K562 (cell line): ENCODE measurements around the gene IL27RA. TPM values are rescaled to one million over a fixed set of nuclear protein-coding genes. Genes with fewer than 3 reads are reported as not detected.

Experiments used
- AFF4 ChIP-seq: sonication (generic); formaldehyde crosslinking; IDR thresholded peaks from 2 replicates; pipeline ENCODE4 v1.8.0; 2023; ENCODE audit warnings: mild to moderate bottlenecking, missing genetic modification reagents
- CSDE1 ChIP-seq, 2 experiments: fragments of 450-650 bp; IDR thresholded peaks; 2 replicates each; pipeline ENCODE4 v1.6.1; 2016; ENCODE audit warnings: mild to moderate bottlenecking in 1 of 2
- DMBX1 ChIP-seq: fragments of 250-450 bp; sonication (Bioruptor Pico); IDR thresholded peaks from 2 replicates; pipeline ENCODE4 v1.8.0; 2022; ENCODE audit warnings: inconsistent platforms, mild to moderate bottlenecking, moderate library complexity, borderline replicate concordance
- FOXK2 ChIP-seq, 2 experiments: fragments of 450-650 bp; IDR thresholded peaks in 1 of 2; conservative IDR thresholded peaks in 1 of 2; 2 replicates each; pipeline ENCODE4 v1.6.1; 2016; ENCODE audit warnings: low read depth in 2 of 2, mild to moderate bottlenecking in 1 of 2
- SAFB ChIP-seq: fragments of 200-400 bp; formaldehyde crosslinking; IDR thresholded peaks from 2 replicates; pipeline ENCODE4 v1.6.1; 2017; ENCODE audit warnings: low read depth, low read length, borderline replicate concordance
- SAP30 ChIP-seq: fragments of 200-600 bp; sonication (generic); IDR thresholded peaks from 2 replicates; pipeline ENCODE4 v1.6.1; 2012; ENCODE audit warnings: borderline replicate concordance, low read depth, mild to moderate bottlenecking, moderate library complexity, low read length, control low read depth, inconsistent platforms; ENCODE audit not compliant: insufficient read depth, poor library complexity, severe bottlenecking
- SIN3A ChIP-seq, 2 experiments: fragments of 150-350 bp in 1 of 2; IDR thresholded peaks; 2 replicates each; pipeline ENCODE4 v1.6.1; 2011 to 2016; ENCODE audit warnings: borderline replicate concordance in 2 of 2, low read depth in 2 of 2, low read length in 2 of 2, mild to moderate bottlenecking in 2 of 2, moderate library complexity in 2 of 2; ENCODE audit not compliant: control insufficient read depth in 1 of 2
- SREBF2 ChIP-seq: sonication (generic); formaldehyde crosslinking; IDR thresholded peaks from 2 replicates; pipeline ENCODE4 v1.4.0; 2020; ENCODE audit warnings: mild to moderate bottlenecking, missing genetic modification reagents
- USF1 ChIP-seq: sonication (generic); formaldehyde crosslinking; IDR thresholded peaks from 2 replicates; pipeline ENCODE4 v1.9.0; 2022; ENCODE audit warnings: mild to moderate bottlenecking, missing genetic modification reagents
- ZNF589 ChIP-seq: fragments of 200-800 bp; sonication (Bioruptor generic); IDR thresholded peaks from 2 replicates; pipeline ENCODE4 v1.6.1; 2016; ENCODE audit warnings: low read depth, missing genetic modification characterization, missing compliant biosample characterization
- polyA plus RNA-seq, 8 experiments: library from polyadenylated mRNA; depleted of rRNA in 4 of 8; stranded (reverse) in 5 of 8; unstranded in 3 of 8; fragments of >200 nt; fragmentation: Nextera tagmentation in 2 of 8; fragmentation: Illumina TruSeq in 1 of 8; extraction: Ambion mirVana in 2 of 8; extraction: Trizol in 1 of 8; gene quantifications; 2 replicates each; pipeline versions ENCODE4 v1.2.1 to v1.2.3, GENCODE V29; 2011 to 2014; ENCODE audit warnings: inconsistent platforms in 1 of 8, missing spikeins in 1 of 8
- total RNA-seq, 7 experiments: library from RNA; depleted of rRNA in 6 of 7; stranded (reverse); fragments of >200 nt in 6 of 7; fragmentation: Illumina TruSeq in 2 of 7; extraction: Trizol in 2 of 7; gene quantifications; 2 replicates each; pipeline versions ENCODE4 v1.2.1 to v1.2.3, GENCODE V29; 2011 to 2021; ENCODE audit warnings: low replicate concordance in 1 of 7
- TF ChIP-seq, protein P1 (sequence below): fragments of 250-450 bp; sonication (Bioruptor Pico); IDR thresholded peaks from 2 replicates; pipeline ENCODE4 v1.4.0; 2020
- TF ChIP-seq, protein P2 (sequence below): fragments of 450-650 bp; IDR thresholded peaks from 2 replicates; pipeline ENCODE4 v1.6.1; 2017; ENCODE audit warnings: antibody characterized with exemption, mild to moderate bottlenecking
- TF ChIP-seq, protein P3 (sequence below): fragments of 250-450 bp; sonication (Bioruptor Pico); IDR thresholded peaks from 2 replicates; pipeline ENCODE4 v1.8.0; 2022; ENCODE audit warnings: inconsistent platforms

The IL27RA gene
- total and polyA plus RNA-seq, 9 of the 15 experiments (the other 6 are each of a cell fraction or from before 2014, with no cell fraction given), result 1.9 to 15.9 (median 12.0) TPM

DNA sequence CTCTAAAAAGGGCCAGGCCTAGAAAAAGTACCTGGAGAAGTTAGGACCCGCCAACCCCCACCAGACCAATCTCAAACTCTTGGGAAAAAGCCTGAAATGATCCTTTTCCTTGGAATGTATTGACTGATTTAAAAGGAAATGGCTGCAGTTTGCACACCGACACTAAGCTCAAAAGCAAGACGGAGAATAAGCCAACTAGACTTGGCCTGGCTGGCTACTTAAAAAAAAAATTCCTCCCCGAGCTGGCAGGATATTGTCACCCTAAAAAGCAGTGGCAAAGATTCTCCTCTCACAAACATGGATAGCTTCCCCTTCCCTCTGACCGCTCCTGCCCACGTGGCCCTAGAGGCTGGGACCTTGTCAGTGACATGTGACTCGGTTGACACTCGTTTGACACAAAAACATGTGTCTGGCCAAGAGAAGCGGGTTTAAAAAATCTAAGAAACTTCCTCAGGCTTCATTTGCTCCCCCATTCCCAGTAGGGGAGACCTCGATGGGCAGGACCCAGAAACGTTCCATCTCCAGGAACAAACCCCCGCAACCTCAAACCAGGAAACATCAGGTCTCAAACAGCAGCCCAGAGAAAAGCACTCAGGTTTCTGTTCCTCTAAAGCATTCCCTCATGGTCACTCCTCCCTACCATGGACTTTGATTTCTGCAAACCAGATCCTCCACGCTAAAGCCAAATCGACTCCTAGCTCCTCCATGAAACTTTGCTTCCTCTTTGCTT, 26.8 kb upstream of the IL27RA start (continued):
- peak; percentile 91 for TF ChIP-seq SAP30
- 0 out of 2 replicates have a peak, but pooled peaks have one; percentile 4 for TF ChIP-seq AFF4 (CRISPR knock-in tag)
- no peak for TF ChIP-seq DMBX1 (CRISPR knock-in tag)
- TF ChIP-seq SIN3A (IDR thresholded peaks at IDR 0.05; ENCODE audit: borderline replicate concordance in 2 of 2, control insufficient read depth in 1 of 2, low read depth in 2 of 2, low read length in 2 of 2), result peak in 1 of 2 experiments; percentile 95; a peak in 1 of 4 replicates
- no peak for TF ChIP-seq CSDE1 (IDR thresholded peaks at IDR 0.05)
- TF ChIP-seq USF1 (CRISPR knock-in tag), result peak; percentile 91
- TF ChIP-seq, protein P1, sequence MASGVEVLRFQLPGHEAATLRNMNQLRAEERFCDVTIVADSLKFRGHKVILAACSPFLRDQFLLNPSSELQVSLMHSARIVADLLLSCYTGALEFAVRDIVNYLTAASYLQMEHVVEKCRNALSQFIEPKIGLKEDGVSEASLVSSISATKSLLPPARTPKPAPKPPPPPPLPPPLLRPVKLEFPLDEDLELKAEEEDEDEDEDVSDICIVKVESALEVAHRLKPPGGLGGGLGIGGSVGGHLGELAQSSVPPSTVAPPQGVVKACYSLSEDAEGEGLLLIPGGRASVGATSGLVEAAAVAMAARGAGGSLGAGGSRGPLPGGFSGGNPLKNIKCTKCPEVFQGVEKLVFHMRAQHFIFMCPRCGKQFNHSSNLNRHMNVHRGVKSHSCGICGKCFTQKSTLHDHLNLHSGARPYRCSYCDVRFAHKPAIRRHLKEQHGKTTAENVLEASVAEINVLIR (CRISPR knock-in tag), result 0 out of 2 replicates have a peak, but pooled peaks have one; percentile 7
- TF ChIP-seq, protein P2, sequence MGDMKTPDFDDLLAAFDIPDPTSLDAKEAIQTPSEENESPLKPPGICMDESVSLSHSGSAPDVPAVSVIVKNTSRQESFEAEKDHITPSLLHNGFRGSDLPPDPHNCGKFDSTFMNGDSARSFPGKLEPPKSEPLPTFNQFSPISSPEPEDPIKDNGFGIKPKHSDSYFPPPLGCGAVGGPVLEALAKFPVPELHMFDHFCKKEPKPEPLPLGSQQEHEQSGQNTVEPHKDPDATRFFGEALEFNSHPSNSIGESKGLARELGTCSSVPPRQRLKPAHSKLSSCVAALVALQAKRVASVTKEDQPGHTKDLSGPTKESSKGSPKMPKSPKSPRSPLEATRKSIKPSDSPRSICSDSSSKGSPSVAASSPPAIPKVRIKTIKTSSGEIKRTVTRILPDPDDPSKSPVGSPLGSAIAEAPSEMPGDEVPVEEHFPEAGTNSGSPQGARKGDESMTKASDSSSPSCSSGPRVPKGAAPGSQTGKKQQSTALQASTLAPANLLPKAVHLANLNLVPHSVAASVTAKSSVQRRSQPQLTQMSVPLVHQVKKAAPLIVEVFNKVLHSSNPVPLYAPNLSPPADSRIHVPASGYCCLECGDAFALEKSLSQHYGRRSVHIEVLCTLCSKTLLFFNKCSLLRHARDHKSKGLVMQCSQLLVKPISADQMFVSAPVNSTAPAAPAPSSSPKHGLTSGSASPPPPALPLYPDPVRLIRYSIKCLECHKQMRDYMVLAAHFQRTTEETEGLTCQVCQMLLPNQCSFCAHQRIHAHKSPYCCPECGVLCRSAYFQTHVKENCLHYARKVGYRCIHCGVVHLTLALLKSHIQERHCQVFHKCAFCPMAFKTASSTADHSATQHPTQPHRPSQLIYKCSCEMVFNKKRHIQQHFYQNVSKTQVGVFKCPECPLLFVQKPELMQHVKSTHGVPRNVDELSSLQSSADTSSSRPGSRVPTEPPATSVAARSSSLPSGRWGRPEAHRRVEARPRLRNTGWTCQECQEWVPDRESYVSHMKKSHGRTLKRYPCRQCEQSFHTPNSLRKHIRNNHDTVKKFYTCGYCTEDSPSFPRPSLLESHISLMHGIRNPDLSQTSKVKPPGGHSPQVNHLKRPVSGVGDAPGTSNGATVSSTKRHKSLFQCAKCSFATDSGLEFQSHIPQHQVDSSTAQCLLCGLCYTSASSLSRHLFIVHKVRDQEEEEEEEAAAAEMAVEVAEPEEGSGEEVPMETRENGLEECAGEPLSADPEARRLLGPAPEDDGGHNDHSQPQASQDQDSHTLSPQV, result peak; percentile 85
- no peak for TF ChIP-seq ZNF589 (CRISPR knock-in tag)
- TF ChIP-seq, protein P3, sequence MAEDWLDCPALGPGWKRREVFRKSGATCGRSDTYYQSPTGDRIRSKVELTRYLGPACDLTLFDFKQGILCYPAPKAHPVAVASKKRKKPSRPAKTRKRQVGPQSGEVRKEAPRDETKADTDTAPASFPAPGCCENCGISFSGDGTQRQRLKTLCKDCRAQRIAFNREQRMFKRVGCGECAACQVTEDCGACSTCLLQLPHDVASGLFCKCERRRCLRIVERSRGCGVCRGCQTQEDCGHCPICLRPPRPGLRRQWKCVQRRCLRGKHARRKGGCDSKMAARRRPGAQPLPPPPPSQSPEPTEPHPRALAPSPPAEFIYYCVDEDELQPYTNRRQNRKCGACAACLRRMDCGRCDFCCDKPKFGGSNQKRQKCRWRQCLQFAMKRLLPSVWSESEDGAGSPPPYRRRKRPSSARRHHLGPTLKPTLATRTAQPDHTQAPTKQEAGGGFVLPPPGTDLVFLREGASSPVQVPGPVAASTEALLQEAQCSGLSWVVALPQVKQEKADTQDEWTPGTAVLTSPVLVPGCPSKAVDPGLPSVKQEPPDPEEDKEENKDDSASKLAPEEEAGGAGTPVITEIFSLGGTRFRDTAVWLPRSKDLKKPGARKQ (CRISPR knock-in tag), result 0 out of 2 replicates have a peak, but pooled peaks have one; percentile 9
- TF ChIP-seq FOXK2 (conservative IDR thresholded peaks at IDR 0.05 in 1 of 2, IDR thresholded peaks at IDR 0.05 in 1 of 2; ENCODE audit: low read depth in 2 of 2), result peak; percentile 88 to 95
- no peak for TF ChIP-seq SREBF2 (CRISPR knock-in tag)
- no peak for TF ChIP-seq SAFB
